HG02642 (cell line): Measurements from ENCODE around the gene GAPDH.
"Not testable (repeated sequence)": the region's sequence is repeated elsewhere in the genome, so short reads cannot be mapped to it uniquely, and the experiment has no call there.

ENCODE experiments used
- ATAC-seq: cut with Tn5 transposase; IDR thresholded peaks from one replicate; pipeline ENCODE4 v1.9.1; 2021; ENCODE audit warnings: mild to moderate bottlenecking; ENCODE audit not compliant: unreplicated experiment, poor library complexity

GAPDH gene

GRCh38 chr12:6558014-6558760 lies 23.9 kb downstream of the GAPDH start:
- ATAC-seq, result not testable (repeated sequence)

DNA sequence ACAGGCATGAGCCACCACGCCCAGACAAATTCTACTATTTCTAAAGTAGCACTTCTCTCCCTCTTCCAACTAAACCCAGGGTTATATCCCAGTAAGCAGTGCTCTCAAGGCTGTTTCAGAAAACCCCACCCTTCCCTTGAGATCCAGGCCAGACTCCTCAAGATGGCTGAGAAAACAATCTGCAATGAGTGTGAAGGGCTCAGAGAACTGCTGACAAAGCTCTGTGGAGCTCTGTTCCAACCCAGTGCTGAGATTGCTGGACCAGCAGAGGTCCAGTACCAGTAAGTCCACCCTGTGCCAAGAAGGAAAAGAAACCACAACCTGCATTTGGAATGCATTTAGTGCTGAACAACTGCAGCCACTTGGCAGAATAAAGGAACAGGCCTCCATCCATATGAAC lies 25.2 kb downstream of the GAPDH start:
- no peak for ATAC-seq

DNA sequence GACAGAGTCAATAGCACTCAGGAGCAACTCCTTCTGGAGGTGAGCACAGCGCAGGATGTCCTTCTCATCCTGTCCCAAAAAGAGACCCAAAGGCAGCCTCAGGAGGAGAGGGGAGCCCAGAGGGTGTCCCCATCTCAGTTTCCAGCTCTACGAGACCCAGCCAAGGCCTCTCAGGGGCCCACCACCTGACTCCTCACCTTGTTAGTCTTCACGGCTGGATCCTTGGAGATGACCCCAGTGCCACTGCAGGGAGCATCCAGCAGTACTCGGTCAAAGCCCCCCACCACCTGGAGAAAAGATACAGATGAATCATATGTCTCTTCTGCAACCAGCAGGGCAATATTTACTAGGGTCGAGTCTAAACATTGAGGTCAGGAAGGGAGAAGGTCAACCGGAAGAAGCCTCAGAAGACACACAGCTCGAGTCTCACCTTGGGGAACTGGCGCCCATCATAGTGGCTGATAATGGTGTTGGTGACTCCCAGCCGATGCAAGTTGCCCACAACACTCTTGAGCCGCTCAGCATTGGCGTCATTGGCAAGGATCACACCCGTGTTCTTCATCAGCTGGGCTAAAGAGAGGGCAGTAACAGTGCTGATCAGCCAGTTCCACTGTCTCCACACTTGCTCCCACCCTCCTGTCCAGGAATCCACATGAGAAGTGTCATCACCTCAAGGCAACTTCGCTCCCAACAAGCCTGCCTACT lies 26.3 kb downstream of the GAPDH start:
- no peak for ATAC-seq

GRCh38 chr12:6562881-6563280 lies 28.6 kb downstream of the GAPDH start:
- ATAC-seq, result no peak

DNA sequence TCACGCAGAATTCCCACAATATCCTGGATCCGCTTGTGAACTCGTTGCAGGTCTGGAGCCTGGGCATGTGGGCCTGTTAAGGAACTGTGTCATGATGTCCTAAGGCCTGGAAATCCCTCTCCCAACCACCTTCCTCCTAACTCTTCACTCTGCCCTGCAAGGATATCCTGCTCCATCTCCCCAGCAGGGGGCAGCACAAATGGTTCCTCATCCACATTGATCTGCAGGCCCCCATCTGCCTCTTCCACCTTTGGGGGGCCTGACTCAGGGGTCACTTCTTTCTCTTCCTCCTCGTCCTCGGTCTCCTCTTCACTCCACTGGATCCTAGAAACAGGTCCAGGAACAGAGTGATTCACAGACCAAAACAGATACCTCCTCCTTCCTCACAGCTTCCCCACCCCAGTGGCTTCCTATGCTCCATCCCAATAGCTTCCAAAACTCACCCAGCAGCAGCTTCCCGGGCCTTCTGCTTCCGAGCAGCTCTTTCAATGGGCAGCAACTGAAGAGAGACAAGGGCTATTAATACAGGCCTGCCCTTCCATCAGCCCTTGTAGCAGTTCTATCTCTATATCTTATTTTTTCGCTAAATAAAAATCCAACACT lies 29.2 kb downstream of the GAPDH start:
- ATAC-seq, result no peak

DNA sequence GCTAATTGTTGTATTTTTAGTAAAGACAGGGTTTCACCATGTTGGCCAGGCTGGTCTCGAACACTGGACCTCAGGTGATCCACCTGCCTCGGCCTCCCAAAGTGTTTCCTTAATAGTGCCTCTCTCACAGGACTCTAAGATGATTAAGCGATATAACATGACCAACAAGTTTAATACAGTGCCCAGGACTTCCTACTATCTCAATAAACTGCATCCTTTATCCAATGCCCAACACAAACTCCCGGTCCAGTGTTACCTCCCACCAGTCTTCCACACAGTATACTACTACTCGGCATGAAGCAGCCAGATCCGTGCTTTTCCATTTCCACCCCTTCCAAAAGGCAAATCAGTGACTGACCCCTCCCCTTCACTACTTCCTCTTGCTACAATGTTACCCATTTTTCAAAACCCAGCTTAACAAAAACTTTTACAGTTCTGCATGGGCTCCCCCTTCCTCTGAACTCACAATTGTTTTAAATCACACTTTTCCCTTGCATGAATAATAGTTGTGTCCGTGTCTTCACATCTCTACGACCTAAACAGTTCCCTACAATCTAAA lies 32.9 kb downstream of the GAPDH start:
- ATAC-seq, result no peak

DNA sequence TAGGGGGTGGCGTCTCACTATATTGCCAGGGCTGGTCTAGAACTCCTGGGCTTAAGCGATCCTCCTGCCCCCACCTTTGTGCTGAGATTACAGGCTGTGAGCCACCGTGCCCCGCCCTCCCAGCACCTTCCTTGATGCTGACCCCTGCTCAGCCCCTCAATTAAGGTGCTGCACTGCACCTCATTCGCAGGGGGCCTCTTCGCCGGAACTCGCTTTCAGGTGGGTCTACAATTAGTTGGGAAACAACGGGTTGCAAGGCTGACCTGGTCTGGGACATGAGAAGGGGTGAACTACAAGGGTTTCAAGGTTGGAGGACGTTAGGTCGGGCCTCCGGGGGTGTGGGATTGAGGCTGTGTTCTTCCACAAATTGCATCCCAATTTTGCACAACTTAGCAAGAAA lies 35.0 kb downstream of the GAPDH start:
- ATAC-seq, result no peak

DNA sequence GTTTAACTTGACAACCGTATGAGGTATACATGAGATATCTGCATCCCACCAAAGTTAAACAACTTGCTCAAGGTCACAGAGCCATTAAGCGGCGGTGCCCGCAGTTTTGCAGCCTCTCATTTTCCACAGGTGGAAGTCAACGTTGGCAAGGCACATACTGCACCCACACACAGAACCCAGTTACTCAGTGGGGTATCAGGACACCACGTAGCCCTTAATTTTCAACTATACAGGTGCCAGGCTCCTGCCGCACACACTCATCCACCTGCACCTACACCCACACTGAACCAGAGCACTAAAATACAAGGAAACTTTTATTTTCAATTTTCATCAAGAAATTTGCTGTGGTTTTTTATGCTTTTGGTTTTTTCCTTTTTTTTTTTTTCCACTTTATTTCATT lies 35.5 kb downstream of the GAPDH start:
- no peak for ATAC-seq

- no peak for ATAC-seq
These were observed 36.1 kb downstream of the GAPDH start for GRCh38 chr12:6570264-6570887.

DNA sequence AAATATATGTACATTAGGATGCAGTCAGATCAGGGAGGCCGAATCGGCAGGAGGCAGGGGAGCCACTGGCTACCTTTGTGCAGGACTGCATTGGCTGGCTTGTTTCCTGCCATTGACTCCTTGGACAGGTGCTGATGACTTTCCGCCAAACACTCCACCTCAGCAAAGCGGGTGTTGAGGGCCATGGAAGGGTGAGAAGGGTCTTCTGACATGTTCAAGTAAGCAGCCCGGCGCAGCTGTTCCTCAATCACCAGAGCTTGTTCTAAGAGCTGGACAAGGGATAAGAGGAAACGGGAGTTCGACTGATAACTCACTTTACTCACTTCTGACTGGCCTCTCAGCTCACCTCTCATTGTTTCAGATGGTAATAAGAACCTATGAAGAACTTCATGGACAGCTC lies 38.7 kb downstream of the GAPDH start:
- no peak for ATAC-seq

DNA sequence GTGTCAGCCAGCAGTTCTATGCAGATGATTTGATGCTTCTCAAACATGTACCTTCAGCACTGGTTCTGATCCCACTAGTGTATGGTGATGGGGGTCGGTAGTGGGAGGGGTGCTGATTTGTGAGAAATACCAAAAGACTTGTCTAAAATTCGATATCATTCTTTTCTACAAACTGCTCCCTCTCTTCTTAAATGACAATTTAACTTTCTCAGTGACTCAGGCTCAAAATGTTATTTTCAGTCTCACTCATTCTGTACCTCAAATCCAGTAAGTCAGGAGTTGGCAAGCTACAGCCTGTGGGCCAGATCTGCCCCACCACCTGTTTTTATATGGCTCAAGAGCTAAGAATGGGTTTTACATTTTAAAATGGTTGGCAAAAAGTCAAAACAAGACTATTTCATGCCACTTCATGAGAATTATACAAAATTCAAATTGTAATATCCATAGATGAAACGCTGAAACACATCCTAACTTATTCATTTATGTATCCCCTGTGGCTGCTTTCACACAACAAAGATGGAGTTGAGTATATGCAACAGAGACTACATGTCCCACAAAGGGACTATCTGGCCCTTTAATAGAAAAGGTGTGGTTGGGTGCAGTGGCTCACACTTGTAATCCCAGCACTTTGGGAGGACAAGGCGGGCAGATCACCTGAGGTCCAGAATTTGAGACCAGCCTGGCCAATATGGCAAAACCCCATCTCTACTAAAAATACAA lies 40.4 kb downstream of the GAPDH start:
- no peak for ATAC-seq

GRCh38 chr12:6575648-6576047 lies 41.3 kb downstream of the GAPDH start:
- ATAC-seq, result no peak

GRCh38 chr12:6582196-6582595 lies 47.9 kb downstream of the GAPDH start:
- ATAC-seq, result no peak

GRCh38 chr12:6582959-6583358 lies 48.6 kb downstream of the GAPDH start:
- ATAC-seq, result no peak

- no peak for ATAC-seq
These were observed 50.0 kb downstream of the GAPDH start for GRCh38 chr12:6584293-6584692.

DNA sequence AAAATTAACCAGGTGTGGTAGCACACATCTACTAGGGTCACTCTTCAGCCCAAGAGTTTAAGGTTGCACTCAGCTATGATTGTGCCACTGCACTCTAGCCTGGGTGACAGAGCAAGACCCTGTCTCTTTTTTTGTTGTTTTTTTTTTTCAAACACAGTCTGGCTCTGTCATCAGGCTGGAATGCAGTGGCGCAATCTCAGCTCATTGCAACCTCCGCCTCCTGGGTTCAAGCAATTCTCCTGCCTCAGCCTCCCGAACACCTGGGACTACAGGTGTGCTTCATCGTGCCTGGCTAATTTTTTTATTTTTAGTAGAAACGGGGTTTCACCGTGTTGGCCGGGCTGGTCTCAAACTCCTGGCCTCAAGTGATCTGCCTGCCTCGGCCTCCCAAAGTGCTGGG lies 52.3 kb downstream of the GAPDH start:
- not testable (repeated sequence) for ATAC-seq
